Renal cortex interstitium (tissue), 11 donors: ENCODE data around the gene SAMD9. TPM values are rescaled to one million over a fixed set of nuclear protein-coding genes. Genes with fewer than 3 reads are reported as not detected.

Experiments used
- DNase-seq, 11 donors: peaks; one replicate each; pipeline ENCODE4 v3.0.0-alpha.2; 2013; ENCODE audit warnings: low read depth in 9 of 11, low spot score in 4 of 11; ENCODE audit errors: extremely low read depth in 1 of 11
- polyA plus RNA-seq, 3 donors: library from polyadenylated mRNA; unstranded; fragments of 120-200 nt; gene quantifications; one replicate each; pipeline ENCODE4 v1.2.1, GENCODE V29; 2013; ENCODE audit not compliant: insufficient read length in 3 of 3

Gene SAMD9
- polyA plus RNA-seq, 3 donors = 4.7 to 6.4 (median 5.2) TPM

DNA sequence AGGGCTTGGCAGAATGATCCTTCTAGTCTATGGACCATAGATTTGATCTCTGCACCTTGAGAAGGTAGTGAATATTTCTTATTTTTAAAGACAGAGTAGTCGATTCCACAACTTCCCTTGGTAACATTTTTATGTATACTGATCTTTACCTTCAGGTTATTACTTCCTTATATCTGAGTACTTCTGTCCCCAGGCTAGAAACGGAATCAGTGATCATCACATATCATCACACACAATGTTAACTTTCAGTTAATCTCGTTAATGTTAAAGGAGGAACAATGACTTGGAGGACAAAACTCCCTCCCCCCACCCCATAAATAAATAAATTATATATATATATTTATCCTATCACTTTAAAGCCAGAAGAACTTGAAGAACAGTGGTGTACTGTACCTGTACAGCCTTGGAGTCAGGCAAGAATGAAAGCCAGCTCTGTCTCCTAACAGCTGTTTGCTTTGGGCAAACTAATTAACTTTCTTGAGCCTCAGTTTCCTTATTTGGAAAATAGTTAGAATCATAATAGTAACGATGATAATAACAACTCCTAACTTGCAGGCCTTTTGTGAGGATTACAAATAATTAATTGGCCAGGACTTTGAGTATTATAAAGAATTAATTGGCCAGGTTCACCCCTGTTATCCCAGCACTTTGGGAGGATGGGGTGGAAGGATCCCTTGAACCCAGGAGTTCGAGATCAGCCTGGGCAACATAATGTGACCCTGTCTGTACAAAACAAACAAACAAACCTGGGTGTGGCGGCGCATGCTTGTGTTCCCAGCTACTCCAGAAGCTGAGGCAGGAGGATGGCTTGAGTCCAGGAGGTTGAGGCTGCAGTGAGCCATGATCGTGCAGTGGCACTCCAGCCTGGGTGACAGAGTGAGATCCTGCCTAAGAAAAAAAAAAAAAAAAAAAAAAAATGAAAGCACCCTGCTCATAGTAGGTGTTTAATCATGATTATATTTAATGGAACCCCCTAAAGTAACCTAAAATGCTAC lies 63.5 kb downstream of the SAMD9 start:
- no peak for DNase-seq

- no peak for DNase-seq
These were observed 64.4 kb downstream of the SAMD9 start for GRCh38 chr7:93053209-93053948.

GRCh38 chr7:93051660-93052059 lies 66.1 kb downstream of the SAMD9 start:
- DNase-seq = no peak

Other genes starting within 250 kb of the SAMD9 start
- 1 to 10 TPM; 1.8 to 4.4 (median 3.5) TPM for gene SAMD9L, start 30.4 kb upstream of the SAMD9 start, polyA plus RNA-seq
- gene HEPACAM2, start 108.5 kb upstream of the SAMD9 start, polyA plus RNA-seq = 1 to 10 TPM; 4.2 to 5.5 (median 4.2) TPM
- gene VPS50, start 114.4 kb upstream of the SAMD9 start, polyA plus RNA-seq = 10 to 100 TPM; 27.2 to 32.6 (median 31.1) TPM